Activated naive CD4-positive, alpha-beta T cell treated with anti-CD3 and anti-CD28 coated beads, Interleukin-2, amount 50 U/mL, for 72 hours (primary cell): Measurements from ENCODE around the gene KLB. TPM values are rescaled to one million over a fixed set of nuclear protein-coding genes. Genes with fewer than 3 reads are reported as not detected.
"Not testable (repeated sequence)": the region's sequence is repeated elsewhere in the genome, so short reads cannot be mapped to it uniquely, and the experiment has no call there.

Experiments
- ATAC-seq, 2 donors: fragments of 150-1000 bp; cut with Tn5 transposase; 2 replicates each; pipeline ENCODE4 v1.10.0; 2021; ENCODE audit warnings: mild to moderate bottlenecking in 2 of 2, moderate library complexity in 2 of 2
- DNase-seq, 2 donors: peaks; one replicate each; pipeline ENCODE4 v3.0.0; 2021 to 2022; ENCODE audit warnings: low spot score in 2 of 2
- H3K27ac Mint-ChIP-seq, 2 donors: one replicate each; pipeline ENCODE4 v1.8.0; 2022; ENCODE audit warnings: mild to moderate bottlenecking in 2 of 2, mixed read lengths in 2 of 2
- H3K36me3 Mint-ChIP-seq, 2 donors: one replicate each; pipeline ENCODE4 v1.8.0; 2022; ENCODE audit warnings: mixed read lengths in 2 of 2
- H3K9me3 Mint-ChIP-seq, 2 donors: one replicate each; pipeline ENCODE4 v1.8.0; 2022; ENCODE audit warnings: mixed read lengths in 2 of 2
- total RNA-seq, 2 donors: library from RNA; stranded (reverse); gene quantifications; one replicate each; pipeline ENCODE4 v1.2.3, GENCODE V29; 2022

KLB gene
- not detected for total RNA-seq

- DNase-seq, result no peak
- Mint-ChIP-seq H3K9me3 (no peaks in the 10 kb centered on the region), H3K27ac (no peak within 1 kb of the TSS), H3K36me3 (no peaks in the 10 kb centered on the region)
- no peak for ATAC-seq
Measured at GRCh38 chr4:39406763-39407583, at the start of gene KLB. KLB (plus strand) TSS chr4:39406930; CDS start chr4:39406950, 20 bp downstream.

GRCh38 chr4:39357002-39357401 is 49.7 kb upstream of the KLB start:
- no peak for ATAC-seq
- H3K27ac Mint-ChIP-seq, result peak overlapping the region in 1 of 2 donors; percentile 44

GRCh38 chr4:39360611-39361010 is 46.1 kb upstream of the KLB start:
- peaks cover 6 to 34% of the 10 kb centered on the region in 2 donors for H3K36me3 Mint-ChIP-seq
- ATAC-seq, H3K27ac Mint-ChIP-seq, DNase-seq, H3K9me3 Mint-ChIP-seq: not testable (repeated sequence)

More at GRCh38 chr4:39357002-39357401, 49.7 kb upstream of the KLB start:
- no peak for DNase-seq
- Mint-ChIP-seq H3K9me3 (peaks cover 0 to 6% of the 10 kb centered on the region in 2 donors), H3K36me3 (peaks cover 0 to 27% of the 10 kb centered on the region in 2 donors)

- ATAC-seq, result no peak
- Mint-ChIP-seq H3K9me3 (peaks cover 0 to 6% of the 10 kb centered on the region in 2 donors), H3K36me3 (peaks cover 14 to 39% of the 10 kb centered on the region in 2 donors), H3K27ac (no peak overlapping the region)
- no peak for DNase-seq
Measured at GRCh38 chr4:39362827-39363226, 43.9 kb upstream of the KLB start.

GRCh38 chr4:39363773-39364393 is 42.8 kb upstream of the KLB start:
- Mint-ChIP-seq H3K36me3 (peaks cover 14 to 33% of the 10 kb centered on the region in 2 donors), H3K27ac (peak overlapping the region; percentile 32 to 39), H3K9me3 (peaks cover 0 to 3% of the 10 kb centered on the region in 2 donors)
- no peak for DNase-seq
- peak; percentile 20 to 26 for ATAC-seq

- ATAC-seq (peak; percentile 3 to 18), DNase-seq (no peak)
- Mint-ChIP-seq H3K27ac (peak overlapping the region; percentile 93 to 99), H3K36me3 (peaks cover 17 to 29% of the 10 kb centered on the region in 2 donors), H3K9me3 (no peaks in the 10 kb centered on the region)
Measured at GRCh38 chr4:39365360-39365759, 41.4 kb upstream of the KLB start.

- H3K27ac Mint-ChIP-seq, result peak within 1 kb of the TSS; percentile 93 to 99
- ATAC-seq (peak; percentile 90 to 94), DNase-seq (peak; percentile 90)
- peaks cover 20 to 34% of the 10 kb centered on the region in 2 donors for H3K36me3 Mint-ChIP-seq
- no peaks in the 10 kb centered on the region for H3K9me3 Mint-ChIP-seq
Measured at GRCh38 chr4:39365830-39366771, 40.6 kb upstream of the KLB start, which contains the start of gene RFC1. RFC1 (minus strand) TSS chr4:39366362; CDS start chr4:39366241, 121 bp downstream.

- Mint-ChIP-seq H3K9me3 (peaks cover 0 to 5% of the 10 kb centered on the region in 2 donors), H3K36me3 (peaks cover 20 to 24% of the 10 kb centered on the region in 2 donors), H3K27ac (no peak overlapping the region)
Measured at GRCh38 chr4:39367166-39367565, 39.6 kb upstream of the KLB start.

GRCh38 chr4:39369301-39369700 is 37.4 kb upstream of the KLB start:
- ATAC-seq, result no peak
- Mint-ChIP-seq H3K9me3 (peaks cover 0 to 5% of the 10 kb centered on the region in 2 donors), H3K27ac (no peak overlapping the region), H3K36me3 (peaks cover 17 to 20% of the 10 kb centered on the region in 2 donors)
- DNase-seq, result no peak

More at GRCh38 chr4:39367166-39367565, 39.6 kb upstream of the KLB start:
- ATAC-seq, result no peak
- DNase-seq, result no peak

- H3K9me3 Mint-ChIP-seq, DNase-seq, H3K27ac Mint-ChIP-seq, H3K36me3 Mint-ChIP-seq, ATAC-seq: not testable (repeated sequence)
Measured at GRCh38 chr4:39371209-39371608, 35.5 kb upstream of the KLB start.

- DNase-seq, result no peak
- no peak for ATAC-seq
- H3K27ac Mint-ChIP-seq, result no peak overlapping the region
- H3K36me3 Mint-ChIP-seq, result peaks cover 11 to 15% of the 10 kb centered on the region in 2 donors
- peaks cover 13 to 18% of the 10 kb centered on the region in 2 donors for H3K9me3 Mint-ChIP-seq
Measured at GRCh38 chr4:39375478-39375877, 31.3 kb upstream of the KLB start.

- no peak for ATAC-seq
- Mint-ChIP-seq H3K27ac (no peak overlapping the region), H3K36me3 (peaks cover 9 to 11% of the 10 kb centered on the region in 2 donors), H3K9me3 (peaks cover 8 to 10% of the 10 kb centered on the region in 2 donors)
- DNase-seq, result no peak
Measured at GRCh38 chr4:39383690-39384089, 23.0 kb upstream of the KLB start.

- H3K9me3 Mint-ChIP-seq, result peaks cover 6 to 8% of the 10 kb centered on the region in 2 donors
- ATAC-seq (no peak), DNase-seq (no peak)
- H3K27ac Mint-ChIP-seq, result no peak overlapping the region
- H3K36me3 Mint-ChIP-seq, result peaks cover 7% of the 10 kb centered on the region in 2 donors
Measured at GRCh38 chr4:39384563-39384962, 22.2 kb upstream of the KLB start.

GRCh38 chr4:39390603-39391002 is 16.1 kb upstream of the KLB start:
- no peak for ATAC-seq
- Mint-ChIP-seq H3K27ac (no peak overlapping the region), H3K9me3 (no peaks in the 10 kb centered on the region), H3K36me3 (no peaks in the 10 kb centered on the region)
- DNase-seq, result no peak

- no peak for ATAC-seq
- Mint-ChIP-seq H3K9me3 (no peaks in the 10 kb centered on the region), H3K27ac (no peak overlapping the region)
Measured at GRCh38 chr4:39394706-39395105, 12.0 kb upstream of the KLB start.

GRCh38 chr4:39401640-39402039 is 5.1 kb upstream of the KLB start:
- DNase-seq, H3K36me3 Mint-ChIP-seq, H3K27ac Mint-ChIP-seq, H3K9me3 Mint-ChIP-seq, ATAC-seq: not testable (repeated sequence)

More at GRCh38 chr4:39394706-39395105, 12.0 kb upstream of the KLB start:
- no peaks in the 10 kb centered on the region for H3K36me3 Mint-ChIP-seq
- DNase-seq, result no peak
